Measurements from ENCODE around the gene RAPGEF4.

RAPGEF4 gene

GRCh38 chr2:172997031-172997430, 261.4 kb downstream of the RAPGEF4 start:
- no peak for DNase-seq (ENCODE audit: low read depth)

- DNase-seq (ENCODE audit: low read depth) = no peak
These were observed 263.1 kb downstream of the RAPGEF4 start for GRCh38 chr2:172998547-172999272.

- DNase-seq (ENCODE audit: low read depth) = no peak
These were observed 264.2 kb downstream of the RAPGEF4 start for GRCh38 chr2:172999641-173000386.

GRCh38 chr2:173001664-173002604, 266.3 kb downstream of the RAPGEF4 start:
- no peak for DNase-seq (ENCODE audit: low read depth)

- DNase-seq (ENCODE audit: low read depth) = no peak
These were observed 267.3 kb downstream of the RAPGEF4 start for GRCh38 chr2:173002751-173003541.

GRCh38 chr2:173008786-173009185, 273.1 kb downstream of the RAPGEF4 start:
- no peak for DNase-seq (ENCODE audit: low read depth)

GRCh38 chr2:173010233-173010632, 274.6 kb downstream of the RAPGEF4 start:
- DNase-seq (ENCODE audit: low read depth) = no peak

- no peak for DNase-seq (ENCODE audit: low read depth)
These were observed 280.8 kb downstream of the RAPGEF4 start for GRCh38 chr2:173016451-173016850.

- no peak for DNase-seq (ENCODE audit: low read depth)
These were observed 282.2 kb downstream of the RAPGEF4 start for GRCh38 chr2:173017646-173018420.

GRCh38 chr2:173019755-173020154, 284.1 kb downstream of the RAPGEF4 start:
- DNase-seq (ENCODE audit: low read depth) = no peak

GRCh38 chr2:173021939-173022371, 286.3 kb downstream of the RAPGEF4 start:
- DNase-seq (ENCODE audit: low read depth) = no peak

GRCh38 chr2:173023718-173024117, 288.1 kb downstream of the RAPGEF4 start:
- DNase-seq (ENCODE audit: low read depth) = no peak

GRCh38 chr2:173026479-173026878, 290.8 kb downstream of the RAPGEF4 start:
- no peak for DNase-seq (ENCODE audit: low read depth)

- peak; percentile 46 for DNase-seq (ENCODE audit: low read depth)
These were observed 291.8 kb downstream of the RAPGEF4 start for GRCh38 chr2:173027181-173028128.

GRCh38 chr2:173028141-173028540, 292.5 kb downstream of the RAPGEF4 start:
- no peak for DNase-seq (ENCODE audit: low read depth)

GRCh38 chr2:173028671-173029070, 293.0 kb downstream of the RAPGEF4 start:
- DNase-seq (ENCODE audit: low read depth) = no peak

GRCh38 chr2:173030561-173031490, 295.2 kb downstream of the RAPGEF4 start:
- DNase-seq (ENCODE audit: low read depth) = no peak

- no peak for DNase-seq (ENCODE audit: low read depth)
These were observed 296.4 kb downstream of the RAPGEF4 start for GRCh38 chr2:173032032-173032431.

Data from activated T-cell treated with anti-CD3 and anti-CD28 coated beads for 48 hours (primary cell).